ENCODE measurements around the gene KRTAP12-3. TPM values are rescaled to one million over a fixed set of nuclear protein-coding genes. Genes with fewer than 3 reads are reported as not detected.
"Not testable (repeated sequence)": the region's sequence is repeated elsewhere in the genome, so short reads cannot be mapped to it uniquely, and the experiment has no call there.

The KRTAP12-3 gene
- not detected in 3 replicates for total RNA-seq (2021)
- not detected for Bru-seq, nascent RNA
- long read RNA-seq, experiment 1, result 0 reads
- long read RNA-seq, experiment 2, result 0 reads
- long read RNA-seq, experiment 3, result 0 reads

GRCh38 chr21:44657635-44658540, at the start of gene KRTAP12-3:
TSS of gene KRTAP12-3 (plus strand) at chr21:44657932. CDS start at chr21:44657980, 48 bp downstream.
- CTCF ChIA-PET, result no interaction called here
- Mint-ChIP-seq H3K4me1 (peaks cover 39% of the 10 kb centered on the region), H3K9me3 (peaks cover 22% of the 10 kb centered on the region), H3K36me3 (peaks cover 23% of the 10 kb centered on the region), H3K27me3 (ENCODE audit: low read depth) (peaks cover 8% of the 10 kb centered on the region), H3K4me3 (no peak within 1 kb of the TSS), H3K27ac (peak within 1 kb of the TSS; percentile 69)
- POLR2A ChIA-PET, result no interaction called here
- DNase-seq (ENCODE audit: low spot score) (no peak), ATAC-seq (no peak)
- TF ChIP-seq ZNF425 (CRISPR knock-in tag; conservative IDR thresholded peaks at IDR 0.05) (no peak), FOXJ3 (CRISPR knock-in tag; IDR thresholded peaks at IDR 0.05; ENCODE audit: borderline replicate concordance) (no peak), ZBTB21 (CRISPR knock-in tag; IDR thresholded peaks at IDR 0.05; ENCODE audit: borderline replicate concordance) (no peak), ZNF423 (CRISPR knock-in tag; IDR thresholded peaks at IDR 0.05) (no peak), ZBTB43 (CRISPR knock-in tag; IDR thresholded peaks at IDR 0.05) (no peak), ATF1 (CRISPR knock-in tag; IDR thresholded peaks at IDR 0.05) (no peak), ZNF219 (CRISPR knock-in tag; IDR thresholded peaks at IDR 0.05; ENCODE audit: borderline replicate concordance) (no peak), NR2C2 (CRISPR knock-in tag; IDR thresholded peaks at IDR 0.05) (no peak)
- TF ChIP-seq, protein P1, sequence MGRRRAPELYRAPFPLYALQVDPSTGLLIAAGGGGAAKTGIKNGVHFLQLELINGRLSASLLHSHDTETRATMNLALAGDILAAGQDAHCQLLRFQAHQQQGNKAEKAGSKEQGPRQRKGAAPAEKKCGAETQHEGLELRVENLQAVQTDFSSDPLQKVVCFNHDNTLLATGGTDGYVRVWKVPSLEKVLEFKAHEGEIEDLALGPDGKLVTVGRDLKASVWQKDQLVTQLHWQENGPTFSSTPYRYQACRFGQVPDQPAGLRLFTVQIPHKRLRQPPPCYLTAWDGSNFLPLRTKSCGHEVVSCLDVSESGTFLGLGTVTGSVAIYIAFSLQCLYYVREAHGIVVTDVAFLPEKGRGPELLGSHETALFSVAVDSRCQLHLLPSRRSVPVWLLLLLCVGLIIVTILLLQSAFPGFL (CRISPR knock-in tag; IDR thresholded peaks at IDR 0.05; ENCODE audit: borderline replicate concordance), result no peak
- TF ChIP-seq, protein P2, sequence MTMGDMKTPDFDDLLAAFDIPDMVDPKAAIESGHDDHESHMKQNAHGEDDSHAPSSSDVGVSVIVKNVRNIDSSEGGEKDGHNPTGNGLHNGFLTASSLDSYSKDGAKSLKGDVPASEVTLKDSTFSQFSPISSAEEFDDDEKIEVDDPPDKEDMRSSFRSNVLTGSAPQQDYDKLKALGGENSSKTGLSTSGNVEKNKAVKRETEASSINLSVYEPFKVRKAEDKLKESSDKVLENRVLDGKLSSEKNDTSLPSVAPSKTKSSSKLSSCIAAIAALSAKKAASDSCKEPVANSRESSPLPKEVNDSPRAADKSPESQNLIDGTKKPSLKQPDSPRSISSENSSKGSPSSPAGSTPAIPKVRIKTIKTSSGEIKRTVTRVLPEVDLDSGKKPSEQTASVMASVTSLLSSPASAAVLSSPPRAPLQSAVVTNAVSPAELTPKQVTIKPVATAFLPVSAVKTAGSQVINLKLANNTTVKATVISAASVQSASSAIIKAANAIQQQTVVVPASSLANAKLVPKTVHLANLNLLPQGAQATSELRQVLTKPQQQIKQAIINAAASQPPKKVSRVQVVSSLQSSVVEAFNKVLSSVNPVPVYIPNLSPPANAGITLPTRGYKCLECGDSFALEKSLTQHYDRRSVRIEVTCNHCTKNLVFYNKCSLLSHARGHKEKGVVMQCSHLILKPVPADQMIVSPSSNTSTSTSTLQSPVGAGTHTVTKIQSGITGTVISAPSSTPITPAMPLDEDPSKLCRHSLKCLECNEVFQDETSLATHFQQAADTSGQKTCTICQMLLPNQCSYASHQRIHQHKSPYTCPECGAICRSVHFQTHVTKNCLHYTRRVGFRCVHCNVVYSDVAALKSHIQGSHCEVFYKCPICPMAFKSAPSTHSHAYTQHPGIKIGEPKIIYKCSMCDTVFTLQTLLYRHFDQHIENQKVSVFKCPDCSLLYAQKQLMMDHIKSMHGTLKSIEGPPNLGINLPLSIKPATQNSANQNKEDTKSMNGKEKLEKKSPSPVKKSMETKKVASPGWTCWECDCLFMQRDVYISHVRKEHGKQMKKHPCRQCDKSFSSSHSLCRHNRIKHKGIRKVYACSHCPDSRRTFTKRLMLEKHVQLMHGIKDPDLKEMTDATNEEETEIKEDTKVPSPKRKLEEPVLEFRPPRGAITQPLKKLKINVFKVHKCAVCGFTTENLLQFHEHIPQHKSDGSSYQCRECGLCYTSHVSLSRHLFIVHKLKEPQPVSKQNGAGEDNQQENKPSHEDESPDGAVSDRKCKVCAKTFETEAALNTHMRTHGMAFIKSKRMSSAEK (CRISPR knock-in tag; IDR thresholded peaks at IDR 0.05; ENCODE audit: borderline replicate concordance), result no peak

DNA sequence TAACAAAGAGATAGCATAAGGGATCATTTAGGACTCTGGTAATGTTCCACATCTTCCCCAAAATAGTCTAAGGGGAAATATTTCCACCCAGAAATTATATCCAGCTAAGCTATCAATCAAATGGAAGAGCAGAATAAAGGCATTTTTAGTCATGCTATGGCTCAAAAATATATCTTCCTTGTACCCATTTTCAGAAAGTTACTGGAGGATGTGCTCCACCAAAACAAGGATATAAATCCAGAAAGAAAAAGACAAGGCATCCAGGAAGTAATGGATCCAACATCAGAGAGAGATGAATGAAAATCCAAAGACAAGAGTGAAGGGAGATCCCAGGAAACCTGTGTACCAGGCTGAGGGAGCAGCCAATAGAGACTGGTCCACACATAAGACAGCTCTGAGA, 48.5 kb upstream of the KRTAP12-3 start:
- peaks cover 33% of the 10 kb centered on the region for H3K36me3 Mint-ChIP-seq
- H3K27me3 Mint-ChIP-seq (ENCODE audit: low read depth), result peaks cover 4% of the 10 kb centered on the region
- H3K4me1 Mint-ChIP-seq, result no peaks in the 10 kb centered on the region
- H3K9me3 Mint-ChIP-seq, result peaks cover 51% of the 10 kb centered on the region
- ATAC-seq (no peak), DNase-seq (ENCODE audit: low spot score) (no peak)
- no peak overlapping the region for H3K27ac Mint-ChIP-seq
- no peak for TF ChIP-seq FOXK1 (CRISPR knock-in tag; IDR thresholded peaks at IDR 0.05)
- no peak for TF ChIP-seq JUN (CRISPR knock-in tag; IDR thresholded peaks at IDR 0.05)
- TF ChIP-seq, protein P3, sequence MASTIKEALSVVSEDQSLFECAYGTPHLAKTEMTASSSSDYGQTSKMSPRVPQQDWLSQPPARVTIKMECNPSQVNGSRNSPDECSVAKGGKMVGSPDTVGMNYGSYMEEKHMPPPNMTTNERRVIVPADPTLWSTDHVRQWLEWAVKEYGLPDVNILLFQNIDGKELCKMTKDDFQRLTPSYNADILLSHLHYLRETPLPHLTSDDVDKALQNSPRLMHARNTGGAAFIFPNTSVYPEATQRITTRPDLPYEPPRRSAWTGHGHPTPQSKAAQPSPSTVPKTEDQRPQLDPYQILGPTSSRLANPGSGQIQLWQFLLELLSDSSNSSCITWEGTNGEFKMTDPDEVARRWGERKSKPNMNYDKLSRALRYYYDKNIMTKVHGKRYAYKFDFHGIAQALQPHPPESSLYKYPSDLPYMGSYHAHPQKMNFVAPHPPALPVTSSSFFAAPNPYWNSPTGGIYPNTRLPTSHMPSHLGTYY (CRISPR knock-in tag; IDR thresholded peaks at IDR 0.05), result no peak
- no peak for TF ChIP-seq ZBTB43 (CRISPR knock-in tag; IDR thresholded peaks at IDR 0.05)
- TF ChIP-seq PRRX2 (CRISPR knock-in tag; IDR thresholded peaks at IDR 0.05), result no peak
- no peak for TF ChIP-seq ATF3 (CRISPR knock-in tag; conservative IDR thresholded peaks at IDR 0.05)
- no peak for TF ChIP-seq SMAD3 (CRISPR knock-in tag; IDR thresholded peaks at IDR 0.05; ENCODE audit: borderline replicate concordance)
- CTCF ChIA-PET, result no interaction called here
- POLR2A ChIA-PET, result no interaction called here
- no peak overlapping the region for H3K4me3 Mint-ChIP-seq

DNA sequence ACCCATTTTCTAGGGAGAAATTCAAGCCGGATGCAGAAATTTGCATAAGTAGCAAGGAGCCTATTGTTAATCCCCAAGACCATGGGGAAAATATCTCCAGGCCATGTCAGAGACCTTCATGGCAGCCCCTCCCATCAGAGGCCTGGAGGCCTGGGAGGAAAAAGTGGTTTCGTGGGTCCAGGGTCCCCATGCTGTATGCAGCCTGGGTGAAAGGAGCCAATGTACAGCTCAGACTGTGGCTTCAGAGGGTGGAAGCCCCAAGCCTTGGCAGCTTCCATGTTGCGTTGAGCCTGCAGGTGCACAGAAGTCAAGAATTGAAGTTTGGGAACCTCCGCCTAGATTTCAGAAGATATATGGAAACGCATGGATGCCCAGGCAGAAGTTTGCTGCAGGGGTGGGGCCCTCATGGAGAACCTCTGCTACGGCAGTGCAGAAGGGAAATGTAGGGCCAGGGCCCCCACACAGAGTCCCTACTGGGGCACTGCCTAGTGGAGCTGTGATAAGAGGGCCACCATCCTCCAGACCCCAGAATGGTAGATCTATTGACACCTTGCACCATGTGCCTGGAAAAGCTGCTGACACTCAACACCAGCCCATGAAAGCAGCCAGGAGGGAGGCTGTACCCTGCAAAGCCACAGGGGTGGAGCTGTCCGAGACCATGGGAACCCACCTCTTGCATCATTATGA, 47.4 kb upstream of the KRTAP12-3 start:
- H3K4me1 Mint-ChIP-seq; H3K27me3 Mint-ChIP-seq (ENCODE audit: low read depth); H3K27ac Mint-ChIP-seq; DNase-seq (ENCODE audit: low spot score); ATAC-seq; H3K4me3 Mint-ChIP-seq; CTCF ChIA-PET: not testable (repeated sequence)
- peaks cover 41% of the 10 kb centered on the region for H3K9me3 Mint-ChIP-seq
- peaks cover 33% of the 10 kb centered on the region for H3K36me3 Mint-ChIP-seq
- POLR2A ChIA-PET, result interaction anchor here (0.6 kb wide), 1 partner anchor 781 kb away, joined by 3 read pairs; no protein-coding TSS in a partner anchor

All from WTC11 (cell line).